Neuronal stem cell (in vitro differentiated cells): ENCODE data around the gene SORCS2.

Source experiments
- DNase-seq: peaks from one replicate; pipeline ENCODE4 v3.0.0-alpha.2; 2013; ENCODE audit warnings: low spot score
- H2AFZ ChIP-seq: one replicate; pipeline ENCODE4 v1.6.1; 2013; ENCODE audit warnings: mild to moderate bottlenecking, low read length, inconsistent platforms
- H2AK5ac ChIP-seq: 2 replicates; pipeline ENCODE4 v1.6.1; 2013; ENCODE audit warnings: low read depth, mild to moderate bottlenecking, inconsistent platforms, low read length, moderate library complexity, mixed read lengths
- H2BK120ac ChIP-seq: 2 replicates; pipeline ENCODE4 v1.6.1; 2013; ENCODE audit warnings: low read depth, mild to moderate bottlenecking, inconsistent platforms, low read length, moderate library complexity, mixed read lengths
- H2BK12ac ChIP-seq: one replicate; pipeline ENCODE4 v1.6.1; 2013; ENCODE audit warnings: low read length, inconsistent platforms
- H2BK15ac ChIP-seq: 2 replicates; pipeline ENCODE4 v1.6.1; 2013; ENCODE audit warnings: mild to moderate bottlenecking, low read length, inconsistent platforms, mixed read lengths
- H2BK5ac ChIP-seq: one replicate; pipeline ENCODE4 v1.6.1; 2013; ENCODE audit warnings: inconsistent platforms, mild to moderate bottlenecking, low read length, moderate library complexity
- H3K14ac ChIP-seq: one replicate; pipeline ENCODE4 v1.6.1; 2013; ENCODE audit warnings: low read length, inconsistent platforms
- H3K18ac ChIP-seq: 2 replicates; pipeline ENCODE4 v1.6.1; 2013; ENCODE audit warnings: low read length, inconsistent platforms
- H3K23ac ChIP-seq: 2 replicates; pipeline ENCODE4 v1.6.1; 2013; ENCODE audit warnings: low read depth, mild to moderate bottlenecking, mixed read lengths, low read length, inconsistent platforms; ENCODE audit not compliant: poor library complexity
- H3K27ac ChIP-seq: replicated peaks from 3 replicates; pipeline ENCODE4 v1.5.1; 2013; ENCODE audit warnings: low read length, inconsistent platforms
- H3K27me3 ChIP-seq, 3 experiments: 2 replicates each; pipeline ENCODE4 v1.6.1; 2013; ENCODE audit warnings: low read length in 3 of 3, mild to moderate bottlenecking in 2 of 3, inconsistent platforms in 1 of 3, low read depth in 1 of 3, mixed read lengths in 1 of 3, moderate library complexity in 1 of 3; ENCODE audit not compliant: control insufficient read depth in 3 of 3, insufficient read depth in 3 of 3
- H3K36me3 ChIP-seq, 2 donors: replicated peaks in 1 of 2; 2 replicates each; pipeline ENCODE4 v1.6.1; 2013; ENCODE audit warnings: low read length in 2 of 2; ENCODE audit not compliant: control insufficient read depth in 2 of 2, insufficient read depth in 2 of 2
- H3K4ac ChIP-seq: 2 replicates; pipeline ENCODE4 v1.6.1; 2013; ENCODE audit warnings: inconsistent platforms, mild to moderate bottlenecking, low read length, moderate library complexity
- H3K4me1 ChIP-seq, 2 donors: 1 replicate in 1 of 2; 2 replicates in 1 of 2; pipeline ENCODE4 v1.6.1; 2013; ENCODE audit warnings: low read length in 2 of 2, low read depth in 1 of 2; ENCODE audit not compliant: control insufficient read depth in 2 of 2, insufficient read depth in 1 of 2
- H3K4me2 ChIP-seq: one replicate; pipeline ENCODE4 v1.6.1; 2013; ENCODE audit warnings: mild to moderate bottlenecking, low read length, inconsistent platforms; ENCODE audit not compliant: insufficient read depth, poor library complexity, severe bottlenecking
- H3K4me3 ChIP-seq, 2 donors: 2 replicates each; pipeline ENCODE4 v1.5.1; 2013; ENCODE audit warnings: low read length in 2 of 2, mild to moderate bottlenecking in 2 of 2, inconsistent platforms in 1 of 2, moderate library complexity in 1 of 2
- H3K79me1 ChIP-seq: one replicate; pipeline ENCODE4 v1.6.1; 2013; ENCODE audit warnings: low read depth, mild to moderate bottlenecking, inconsistent platforms, low read length, moderate library complexity
- H3K9ac ChIP-seq: one replicate; pipeline ENCODE4 v1.6.1; 2013; ENCODE audit warnings: mild to moderate bottlenecking, low read depth, low read length, inconsistent platforms; ENCODE audit not compliant: poor library complexity
- H3K9me3 ChIP-seq, 2 donors: replicated peaks in 1 of 2; 2 replicates each; pipeline versions ENCODE3 to v1.6.1; 2013; ENCODE audit warnings: low read length in 2 of 2, mild to moderate bottlenecking in 2 of 2, inconsistent platforms in 1 of 2, low read depth in 1 of 2, mixed read lengths in 1 of 2, moderate library complexity in 1 of 2; ENCODE audit not compliant: control insufficient read depth in 2 of 2, insufficient read depth in 1 of 2
- H4K8ac ChIP-seq: one replicate; pipeline ENCODE4 v1.6.1; 2013; ENCODE audit warnings: low read depth, mild to moderate bottlenecking, inconsistent platforms, low read length, moderate library complexity
- H4K91ac ChIP-seq: one replicate; pipeline ENCODE4 v1.6.1; 2013; ENCODE audit warnings: low read length, low read depth, mild to moderate bottlenecking, inconsistent platforms; ENCODE audit not compliant: poor library complexity
- WGBS, 2 donors: extraction: QIAGEN DNeasy Blood & Tissue Kit; methylation state at CpG; one replicate each; pipeline ENCODE4 v1.1.7; 2013; ENCODE audit warnings: missing lambda C conversion rate in 2 of 2, mixed read lengths in 1 of 2; ENCODE audit not compliant: insufficient read length in 2 of 2, insufficient replicate concordance in 1 of 2; ENCODE audit errors: extremely low coverage in 2 of 2; 5-methylcytosine and 5-hydroxymethylcytosine counted together

SORCS2 gene

GRCh38 chr4:7359400-7360062 lies 167.2 kb downstream of the SORCS2 start:
- no peak overlapping the region for H3K4me2 ChIP-seq
- H3K4ac ChIP-seq, result no peak overlapping the region
- WGBS, 2 donors, result no CpG with 5 or more reads among the region's 13 CpGs
- no peak overlapping the region for H3K18ac ChIP-seq
- H3K9ac ChIP-seq, result no peak overlapping the region
- no peak overlapping the region for H4K91ac ChIP-seq
- H4K8ac ChIP-seq, result no peak overlapping the region
- H2BK120ac ChIP-seq, result no peak overlapping the region
- peaks cover 1% of the 10 kb centered on the region for H3K79me1 ChIP-seq
- H3K27me3 ChIP-seq, result peaks cover 0 to 3% (median 0%) of the 10 kb centered on the region in 3 experiments
- DNase-seq, result no peak
- no peak overlapping the region for H2AFZ ChIP-seq
- peaks cover 0 to 7% of the 10 kb centered on the region in 2 donors for H3K9me3 ChIP-seq
- no peak overlapping the region for H3K23ac ChIP-seq
- H2BK15ac ChIP-seq, result no peak overlapping the region
- no peak overlapping the region for H2BK5ac ChIP-seq
- no peak overlapping the region for H3K4me3 ChIP-seq
- H3K14ac ChIP-seq, result no peak overlapping the region
- H3K4me1 ChIP-seq, result peaks cover 0 to 15% of the 10 kb centered on the region in 2 donors
- no peaks in the 10 kb centered on the region for H3K36me3 ChIP-seq
- H2BK12ac ChIP-seq, result no peak overlapping the region
- no peak overlapping the region for H2AK5ac ChIP-seq
- no peak overlapping the region for H3K27ac ChIP-seq

- H3K4me3 ChIP-seq, result no peak overlapping the region
These were observed 168.5 kb downstream of the SORCS2 start for GRCh38 chr4:7360806-7361205.

GRCh38 chr4:7361280-7361895 lies 169.1 kb downstream of the SORCS2 start:
- no peak overlapping the region for H4K91ac ChIP-seq
- no peak overlapping the region for H2BK15ac ChIP-seq
- H2BK5ac ChIP-seq, result no peak overlapping the region
- H3K14ac ChIP-seq, result no peak overlapping the region
- H3K4me3 ChIP-seq, result no peak overlapping the region
- H3K27ac ChIP-seq, result no peak overlapping the region
- WGBS, 2 donors, result no CpG with 5 or more reads among the region's 14 CpGs
- H3K4me2 ChIP-seq, result no peak overlapping the region
- H2BK12ac ChIP-seq, result no peak overlapping the region
- peaks cover 0 to 7% of the 10 kb centered on the region in 2 donors for H3K9me3 ChIP-seq
- H4K8ac ChIP-seq, result no peak overlapping the region
- no peaks in the 10 kb centered on the region for H3K36me3 ChIP-seq
- H3K4me1 ChIP-seq, result peaks cover 0 to 18% of the 10 kb centered on the region in 2 donors
- peaks cover 0 to 3% (median 0%) of the 10 kb centered on the region in 3 experiments for H3K27me3 ChIP-seq
- no peak overlapping the region for H2AFZ ChIP-seq
- peaks cover 1% of the 10 kb centered on the region for H3K79me1 ChIP-seq
- H3K23ac ChIP-seq, result no peak overlapping the region
- no peak overlapping the region for H3K9ac ChIP-seq
- no peak overlapping the region for H2BK120ac ChIP-seq
- DNase-seq, result no peak
- no peak overlapping the region for H3K18ac ChIP-seq
- no peak overlapping the region for H3K4ac ChIP-seq
- no peak overlapping the region for H2AK5ac ChIP-seq

More at GRCh38 chr4:7360806-7361205, 168.5 kb downstream of the SORCS2 start:
- no CpG with 5 or more reads among the region's 8 CpGs for WGBS, 2 donors
- no peak for DNase-seq
- no peak overlapping the region for H3K23ac ChIP-seq
- no peak overlapping the region for H2BK120ac ChIP-seq
- peaks cover 1% of the 10 kb centered on the region for H3K79me1 ChIP-seq
- no peak overlapping the region for H2BK5ac ChIP-seq
- H3K4ac ChIP-seq, result no peak overlapping the region
- H2BK12ac ChIP-seq, result no peak overlapping the region
- no peak overlapping the region for H3K27ac ChIP-seq
- no peaks in the 10 kb centered on the region for H3K36me3 ChIP-seq
- peak overlapping the region; percentile 50 for H3K18ac ChIP-seq
- H3K4me2 ChIP-seq, result no peak overlapping the region
- H2AFZ ChIP-seq, result no peak overlapping the region
- H3K27me3 ChIP-seq, result peaks cover 0 to 3% (median 0%) of the 10 kb centered on the region in 3 experiments
- H3K9me3 ChIP-seq, result peaks cover 0 to 7% of the 10 kb centered on the region in 2 donors
- no peak overlapping the region for H3K14ac ChIP-seq
- H4K91ac ChIP-seq, result no peak overlapping the region
- no peak overlapping the region for H2BK15ac ChIP-seq
- H3K9ac ChIP-seq, result peak overlapping the region; percentile 14
- no peak overlapping the region for H2AK5ac ChIP-seq
- H4K8ac ChIP-seq, result no peak overlapping the region
- H3K4me1 ChIP-seq, result peaks cover 0 to 15% of the 10 kb centered on the region in 2 donors

- Histone ChIP-seq H3K14ac (no peak overlapping the region), H3K9ac (peak overlapping the region; percentile 53), H3K23ac (no peak overlapping the region), H3K9me3 (peaks cover 0 to 7% of the 10 kb centered on the region in 2 donors), H2BK5ac (peak overlapping the region; percentile 7), H3K4me2 (no peak overlapping the region), H3K79me1 (peaks cover 1% of the 10 kb centered on the region), H2AK5ac (no peak overlapping the region), H2BK15ac (peak overlapping the region; percentile 35), H3K27ac (no peak overlapping the region), H3K4ac (no peak overlapping the region), H3K4me1 (peaks cover 0 to 16% of the 10 kb centered on the region in 2 donors), H4K91ac (peak overlapping the region; percentile 11), H3K18ac (peak overlapping the region; percentile 41), H2BK12ac (peak overlapping the region; percentile 8), H4K8ac (no peak overlapping the region), H2BK120ac (no peak overlapping the region), H3K27me3 (peaks cover 0 to 3% (median 0%) of the 10 kb centered on the region in 3 experiments), H3K36me3 (no peaks in the 10 kb centered on the region), H2AFZ (no peak overlapping the region), H3K4me3 (no peak overlapping the region)
- DNase-seq, result no peak
- WGBS, 2 donors, result no CpG with 5 or more reads among the region's 2 CpGs
These were observed 170.0 kb downstream of the SORCS2 start for GRCh38 chr4:7362341-7362740.
